ENCODE results near the gene ANLN. TPM values are rescaled to one million over a fixed set of nuclear protein-coding genes. Genes with fewer than 3 reads are reported as not detected.

Gene ANLN
- total RNA-seq, 1 donor from 2014 or later, result 85.5 TPM

DNA sequence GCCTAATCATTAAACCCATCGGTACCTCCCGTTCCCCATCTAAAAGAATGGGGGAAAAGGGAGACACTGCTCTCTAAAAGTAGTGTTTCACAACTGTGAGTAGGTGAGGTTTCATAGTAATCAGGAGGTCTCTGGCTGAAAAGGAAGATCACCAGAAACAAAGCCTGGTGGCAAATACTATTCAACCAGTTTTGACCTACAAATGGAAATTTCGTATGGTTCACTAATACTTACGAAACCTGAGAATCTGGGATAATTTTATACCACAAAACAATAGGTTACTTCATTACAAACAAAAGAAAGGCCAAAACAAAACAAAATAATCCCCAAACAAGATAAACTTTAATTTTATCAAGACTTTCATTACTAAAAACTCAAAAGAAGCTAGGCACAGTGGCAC lies 28.4 kb upstream of the ANLN start:
- Mint-ChIP-seq H3K4me3 (no peak overlapping the region), H3K9me3 (no peaks in the 10 kb centered on the region), H3K27me3 (ENCODE audit: low read depth) (peaks cover 41% of the 10 kb centered on the region), H3K27ac (ENCODE audit: unreplicated experiment) (no peak overlapping the region), H3K4me1 (peaks cover 5% of the 10 kb centered on the region), H3K36me3 (ENCODE audit: low read depth) (no peaks in the 10 kb centered on the region)
- no peak for DNase-seq (ENCODE audit: low read depth, low spot score)
- no peak for TF ChIP-seq CTCF (conservative IDR thresholded peaks at IDR 0.05)

GRCh38 chr7:36363515-36363914 lies 26.1 kb upstream of the ANLN start:
- H3K27me3 Mint-ChIP-seq (ENCODE audit: low read depth), result peaks cover 45% of the 10 kb centered on the region
- peak overlapping the region; percentile 24 for H3K4me3 Mint-ChIP-seq
- no peak overlapping the region for H3K27ac Mint-ChIP-seq (ENCODE audit: unreplicated experiment)
- peaks cover 8% of the 10 kb centered on the region for H3K4me1 Mint-ChIP-seq
- TF ChIP-seq CTCF (conservative IDR thresholded peaks at IDR 0.05), result no peak
- H3K9me3 Mint-ChIP-seq, result no peaks in the 10 kb centered on the region
- DNase-seq (ENCODE audit: low read depth, low spot score), result no peak
- H3K36me3 Mint-ChIP-seq (ENCODE audit: low read depth), result no peaks in the 10 kb centered on the region

DNA sequence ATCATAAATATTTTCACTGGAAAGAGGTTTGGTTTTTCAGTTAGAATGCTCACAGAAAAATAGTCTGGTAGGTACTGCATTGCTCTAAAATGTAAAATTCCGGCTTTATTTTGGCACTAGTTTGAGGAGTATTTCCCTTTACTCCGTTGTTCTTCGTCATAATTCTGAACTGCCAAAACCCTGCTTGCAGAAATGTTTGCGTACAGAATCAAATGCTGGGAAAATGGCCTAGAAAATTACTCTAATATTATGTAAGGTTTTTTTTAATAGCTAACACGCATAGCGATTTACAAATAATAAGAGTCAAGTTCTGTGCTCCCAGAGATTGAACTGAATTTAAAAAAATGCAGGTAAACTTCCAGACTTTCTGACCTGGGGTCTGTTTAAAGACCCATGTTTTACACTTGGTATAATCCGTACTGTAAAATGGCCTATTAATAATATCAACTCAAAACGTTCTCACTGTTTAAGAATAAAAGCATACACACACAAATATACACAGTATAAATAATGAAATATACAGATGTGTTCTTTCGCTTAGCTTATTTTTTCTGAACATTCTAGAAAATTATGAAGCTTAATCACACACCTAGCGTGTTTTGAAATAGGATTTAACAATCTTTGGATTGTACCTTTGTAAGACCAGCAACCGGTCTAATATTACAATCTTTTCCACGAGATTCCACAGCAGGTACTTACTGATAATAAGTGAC lies 23.5 kb upstream of the ANLN start:
- H3K27me3 Mint-ChIP-seq (ENCODE audit: low read depth), result peaks cover 25% of the 10 kb centered on the region
- peaks cover 11% of the 10 kb centered on the region for H3K4me1 Mint-ChIP-seq
- no peaks in the 10 kb centered on the region for H3K9me3 Mint-ChIP-seq
- H3K4me3 Mint-ChIP-seq, result peak overlapping the region; percentile 87
- no peak overlapping the region for H3K27ac Mint-ChIP-seq (ENCODE audit: unreplicated experiment)
- no peak for DNase-seq (ENCODE audit: low read depth, low spot score)
- no peaks in the 10 kb centered on the region for H3K36me3 Mint-ChIP-seq (ENCODE audit: low read depth)
- TF ChIP-seq CTCF (conservative IDR thresholded peaks at IDR 0.05), result no peak

GRCh38 chr7:36366718-36367560 lies 22.7 kb upstream of the ANLN start:
- peak; percentile 90 for TF ChIP-seq CTCF (conservative IDR thresholded peaks at IDR 0.05)
- Mint-ChIP-seq H3K27me3 (ENCODE audit: low read depth) (peaks cover 20% of the 10 kb centered on the region), H3K36me3 (ENCODE audit: low read depth) (no peaks in the 10 kb centered on the region), H3K9me3 (no peaks in the 10 kb centered on the region), H3K4me3 (peak overlapping the region; percentile 91), H3K4me1 (peaks cover 15% of the 10 kb centered on the region), H3K27ac (ENCODE audit: unreplicated experiment) (no peak overlapping the region)
- peak; percentile 93 for DNase-seq (ENCODE audit: low read depth, low spot score)

GRCh38 chr7:36367561-36368077 lies 22.0 kb upstream of the ANLN start:
- DNase-seq (ENCODE audit: low read depth, low spot score), result no peak
- peaks cover 22% of the 10 kb centered on the region for H3K4me1 Mint-ChIP-seq
- no peak overlapping the region for H3K27ac Mint-ChIP-seq (ENCODE audit: unreplicated experiment)
- H3K27me3 Mint-ChIP-seq (ENCODE audit: low read depth), result peaks cover 18% of the 10 kb centered on the region
- H3K9me3 Mint-ChIP-seq, result no peaks in the 10 kb centered on the region
- peak overlapping the region; percentile 91 for H3K4me3 Mint-ChIP-seq
- no peaks in the 10 kb centered on the region for H3K36me3 Mint-ChIP-seq (ENCODE audit: low read depth)
- no peak for TF ChIP-seq CTCF (conservative IDR thresholded peaks at IDR 0.05)

All from neural crest cell (in vitro differentiated cells).